Glutamatergic neuron (in vitro differentiated cells): ENCODE results near the gene CYTH1. TPM values are rescaled to one million over a fixed set of nuclear protein-coding genes. Genes with fewer than 3 reads are reported as not detected.

Source experiments
- DNase-seq: peaks from one replicate; pipeline ENCODE4 v3.0.0; 2022
- H3K27ac Mint-ChIP-seq: one replicate; pipeline ENCODE4 v1.8.0; 2020; ENCODE audit warnings: mild to moderate bottlenecking, mixed read lengths, inconsistent platforms; ENCODE audit not compliant: unreplicated experiment
- H3K27me3 Mint-ChIP-seq: one replicate; pipeline ENCODE4 v1.8.0; 2020; ENCODE audit warnings: mild to moderate bottlenecking, moderate library complexity, mixed read lengths, inconsistent platforms; ENCODE audit not compliant: unreplicated experiment
- H3K36me3 Mint-ChIP-seq: one replicate; pipeline ENCODE4 v1.8.0; 2020; ENCODE audit warnings: mild to moderate bottlenecking, mixed read lengths, inconsistent platforms; ENCODE audit not compliant: unreplicated experiment
- H3K4me1 Mint-ChIP-seq: one replicate; pipeline ENCODE4 v1.8.0; 2020; ENCODE audit warnings: mild to moderate bottlenecking, low read depth, mixed read lengths, inconsistent platforms; ENCODE audit not compliant: unreplicated experiment
- H3K4me3 Mint-ChIP-seq: one replicate; pipeline ENCODE4 v1.8.0; 2020; ENCODE audit warnings: mild to moderate bottlenecking, mixed read lengths, inconsistent platforms; ENCODE audit not compliant: unreplicated experiment
- H3K9me3 Mint-ChIP-seq: one replicate; pipeline ENCODE4 v1.8.0; 2020; ENCODE audit warnings: mild to moderate bottlenecking, moderate library complexity, mixed read lengths, inconsistent platforms; ENCODE audit not compliant: unreplicated experiment
- CTCF ChIP-seq: fragments of 200-600 bp; sonication (generic); IDR thresholded peaks from one replicate; pipeline ENCODE4 v1.5.0; 2021; ENCODE audit not compliant: partially characterized antibody, unreplicated experiment
- total RNA-seq: library from RNA; stranded (reverse); fragmentation: NEBNext Ultra II Directional; extraction: Animal tissue kit (Norgen Biotek cat#: 25700); gene quantifications from one replicate; pipeline ENCODE4 v1.2.1, GENCODE V29; 2021; ENCODE audit not compliant: unreplicated experiment

CYTH1 gene
- total RNA-seq, 1 donor from 2014 or later: 57.2 TPM

- H3K27me3 Mint-ChIP-seq: no peaks in the 10 kb centered on the region
- DNase-seq: no peak
- H3K4me1 Mint-ChIP-seq: peaks cover 7% of the 10 kb centered on the region
- no peaks in the 10 kb centered on the region for H3K36me3 Mint-ChIP-seq
- H3K4me3 Mint-ChIP-seq: no peak overlapping the region
- peaks cover 2% of the 10 kb centered on the region for H3K9me3 Mint-ChIP-seq
- H3K27ac Mint-ChIP-seq: no peak overlapping the region
- no peak for TF ChIP-seq CTCF
Measured at GRCh38 chr17:78680436-78680835, 101.6 kb downstream of the CYTH1 start.

GRCh38 chr17:78679495-78680395, 102.3 kb downstream of the CYTH1 start:
- H3K4me1 Mint-ChIP-seq: peaks cover 7% of the 10 kb centered on the region
- no peaks in the 10 kb centered on the region for H3K27me3 Mint-ChIP-seq
- no peak for TF ChIP-seq CTCF
- no peak overlapping the region for H3K27ac Mint-ChIP-seq
- H3K36me3 Mint-ChIP-seq: no peaks in the 10 kb centered on the region
- H3K9me3 Mint-ChIP-seq: peaks cover 2% of the 10 kb centered on the region
- DNase-seq: no peak
- peak overlapping the region; percentile 20 for H3K4me3 Mint-ChIP-seq

- H3K9me3 Mint-ChIP-seq: peaks cover 2% of the 10 kb centered on the region
- H3K27ac Mint-ChIP-seq: no peak overlapping the region
- no peak for TF ChIP-seq CTCF
- no peaks in the 10 kb centered on the region for H3K27me3 Mint-ChIP-seq
- H3K36me3 Mint-ChIP-seq: no peaks in the 10 kb centered on the region
- peak overlapping the region; percentile 20 for H3K4me3 Mint-ChIP-seq
- no peak for DNase-seq
- peaks cover 7% of the 10 kb centered on the region for H3K4me1 Mint-ChIP-seq
Measured at GRCh38 chr17:78678711-78679110, 103.4 kb downstream of the CYTH1 start.

GRCh38 chr17:78678222-78678557, 103.9 kb downstream of the CYTH1 start:
- H3K4me1 Mint-ChIP-seq: peaks cover 7% of the 10 kb centered on the region

More at GRCh38 chr17:78678222-78678557, 103.9 kb downstream of the CYTH1 start:
- no peaks in the 10 kb centered on the region for H3K36me3 Mint-ChIP-seq
- no peaks in the 10 kb centered on the region for H3K27me3 Mint-ChIP-seq
- no peak for TF ChIP-seq CTCF
- peaks cover 2% of the 10 kb centered on the region for H3K9me3 Mint-ChIP-seq
- DNase-seq: no peak
- H3K27ac Mint-ChIP-seq: no peak overlapping the region
- no peak overlapping the region for H3K4me3 Mint-ChIP-seq
